ENCODE results near the gene LRRFIP1.
"Not testable (repeated sequence)": the region's sequence is repeated elsewhere in the genome, so short reads cannot be mapped to it uniquely, and the experiment has no call there.

The LRRFIP1 gene

DNA sequence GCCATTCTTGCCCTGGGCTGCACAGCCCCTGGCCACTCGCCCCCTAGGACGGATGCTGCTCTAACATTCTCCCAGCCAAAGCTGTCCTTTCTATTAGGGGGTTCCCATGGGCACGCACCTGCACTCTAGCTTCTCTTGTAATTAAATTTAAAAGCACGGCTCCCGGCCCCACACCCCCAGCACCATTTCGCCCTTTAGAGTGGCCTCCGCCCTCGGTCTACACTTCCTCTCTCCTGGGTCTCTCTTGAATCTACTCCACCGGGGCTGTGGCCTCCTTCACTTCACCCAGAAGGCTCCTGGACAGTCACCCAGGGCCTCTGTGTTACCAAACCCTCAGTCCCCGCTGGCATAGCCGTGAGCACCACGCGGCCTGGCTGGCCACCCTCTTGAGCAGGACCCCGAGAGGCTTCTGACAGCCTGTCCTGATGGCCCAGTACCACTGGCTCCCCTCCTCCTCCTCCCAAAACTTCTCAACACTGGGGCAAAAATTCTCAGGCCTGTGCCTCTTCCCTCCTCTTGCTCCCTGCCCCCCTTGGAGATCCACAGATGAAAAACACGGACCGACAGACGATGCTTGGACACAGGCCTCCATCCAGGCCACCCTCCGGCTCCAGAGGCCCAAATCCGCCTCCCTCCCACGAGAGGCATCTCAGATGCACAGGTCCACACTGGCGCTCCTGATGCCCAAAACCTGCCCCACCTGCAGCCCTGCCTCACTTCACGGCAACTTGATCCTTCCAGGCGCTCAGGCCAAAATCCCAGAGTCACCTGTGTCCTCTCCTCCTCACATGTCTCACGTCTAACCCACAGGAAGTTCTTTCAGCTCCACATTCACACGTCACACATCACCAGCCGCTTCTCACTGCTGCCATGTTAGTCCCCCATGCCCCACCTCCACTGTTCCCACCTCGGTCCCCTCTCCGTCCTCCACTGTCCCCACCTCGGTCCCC lies 29.9 kb upstream of the LRRFIP1 start:
- DNase-seq: no peak

DNA sequence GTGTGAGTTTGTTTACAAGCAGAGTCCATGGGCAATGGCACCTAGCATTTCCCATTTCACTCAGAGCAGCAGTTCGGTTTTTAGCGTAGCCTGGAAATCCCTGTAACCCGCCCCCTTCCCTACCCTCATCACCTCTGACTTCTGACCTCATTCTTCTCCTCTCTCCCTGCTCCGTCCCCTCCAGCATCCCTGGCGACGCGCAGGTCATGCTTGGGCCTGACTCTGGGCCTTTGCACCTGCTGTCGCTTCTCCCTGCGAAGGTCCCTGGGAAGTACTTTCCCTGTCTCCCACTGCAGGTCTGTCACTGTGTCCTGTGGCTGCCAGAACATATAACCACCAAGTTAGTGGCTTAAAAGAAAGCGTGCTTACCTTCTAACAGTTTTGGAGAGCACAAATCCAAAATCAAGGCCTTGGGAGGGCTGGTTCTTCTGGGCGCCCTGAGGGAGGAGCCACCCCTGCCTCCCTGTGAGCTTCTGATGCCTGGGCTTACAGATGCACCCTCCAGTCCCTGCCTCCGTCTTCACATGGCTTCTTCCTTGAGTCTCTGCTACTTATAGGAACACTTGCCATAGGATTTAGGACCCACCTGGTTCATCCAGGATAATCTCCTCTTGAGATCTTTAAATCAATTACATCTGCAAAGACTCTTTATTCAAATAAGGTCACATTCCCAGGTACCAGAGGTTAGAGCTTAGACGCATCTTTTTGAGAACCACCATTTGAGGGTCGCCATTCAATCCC lies 28.7 kb upstream of the LRRFIP1 start:
- DNase-seq: no peak

DNA sequence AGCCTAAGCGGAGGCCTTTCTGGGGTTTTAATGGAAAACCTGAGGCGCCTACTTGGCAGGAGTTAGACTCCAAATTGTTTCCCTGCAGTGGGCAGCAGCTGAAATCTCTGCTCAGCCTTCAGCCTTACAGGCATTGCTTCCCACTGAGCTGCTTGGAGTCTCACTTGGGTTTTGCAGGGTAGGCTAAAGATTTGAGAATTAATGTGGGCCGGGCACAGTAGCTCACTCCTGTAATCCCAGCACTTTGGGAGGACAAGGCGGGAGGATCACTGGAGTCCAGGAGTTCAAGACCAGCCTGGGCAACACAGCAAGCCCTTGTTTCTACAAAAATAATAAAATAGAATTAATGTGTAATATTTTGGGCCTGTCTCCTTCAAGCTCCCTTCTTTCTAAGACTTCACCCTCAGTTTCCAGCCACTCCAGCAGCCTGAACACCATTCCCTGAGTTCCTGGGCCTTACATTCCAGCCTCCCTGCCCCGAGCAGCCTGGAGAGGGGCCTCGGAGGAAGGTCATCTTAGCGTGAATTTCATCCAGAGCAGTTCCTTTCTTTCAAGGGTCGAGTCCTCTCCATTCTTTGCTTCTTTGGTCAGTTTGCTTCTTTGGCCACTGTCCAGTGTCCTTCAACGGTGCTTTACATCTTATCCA lies 27.8 kb upstream of the LRRFIP1 start:
- DNase-seq: no peak

DNA sequence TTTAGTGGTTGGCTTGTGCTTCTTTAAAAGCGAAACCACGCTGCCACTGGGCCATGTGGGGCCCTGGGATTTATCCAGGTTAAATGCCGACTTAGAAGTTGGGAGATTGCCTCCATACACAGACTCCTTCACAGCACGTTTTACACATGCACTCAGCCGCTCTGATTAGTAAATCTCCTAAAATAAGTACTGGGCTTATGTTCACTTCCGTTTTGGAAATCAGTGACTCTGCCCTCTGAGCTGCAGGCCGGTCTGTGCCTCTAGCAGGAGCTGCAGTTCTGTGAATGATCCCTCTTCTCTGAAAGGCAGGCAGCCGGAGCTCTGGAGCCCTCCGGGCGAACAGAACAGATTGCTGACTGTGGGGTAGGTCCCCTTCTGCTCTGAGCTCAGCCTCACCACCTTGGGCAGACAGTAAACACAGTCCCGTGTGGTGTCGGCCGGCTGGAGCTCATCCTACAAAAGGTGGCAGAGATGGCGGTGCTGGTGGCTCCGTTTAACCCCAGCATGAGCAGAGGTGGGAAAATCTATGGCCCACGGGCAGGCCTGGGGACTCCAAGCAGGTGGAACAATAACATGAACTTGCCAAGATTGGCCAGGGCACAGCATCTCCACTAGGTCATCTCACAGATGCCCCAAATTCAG lies 27.1 kb upstream of the LRRFIP1 start:
- peak; percentile 82 for DNase-seq

DNA sequence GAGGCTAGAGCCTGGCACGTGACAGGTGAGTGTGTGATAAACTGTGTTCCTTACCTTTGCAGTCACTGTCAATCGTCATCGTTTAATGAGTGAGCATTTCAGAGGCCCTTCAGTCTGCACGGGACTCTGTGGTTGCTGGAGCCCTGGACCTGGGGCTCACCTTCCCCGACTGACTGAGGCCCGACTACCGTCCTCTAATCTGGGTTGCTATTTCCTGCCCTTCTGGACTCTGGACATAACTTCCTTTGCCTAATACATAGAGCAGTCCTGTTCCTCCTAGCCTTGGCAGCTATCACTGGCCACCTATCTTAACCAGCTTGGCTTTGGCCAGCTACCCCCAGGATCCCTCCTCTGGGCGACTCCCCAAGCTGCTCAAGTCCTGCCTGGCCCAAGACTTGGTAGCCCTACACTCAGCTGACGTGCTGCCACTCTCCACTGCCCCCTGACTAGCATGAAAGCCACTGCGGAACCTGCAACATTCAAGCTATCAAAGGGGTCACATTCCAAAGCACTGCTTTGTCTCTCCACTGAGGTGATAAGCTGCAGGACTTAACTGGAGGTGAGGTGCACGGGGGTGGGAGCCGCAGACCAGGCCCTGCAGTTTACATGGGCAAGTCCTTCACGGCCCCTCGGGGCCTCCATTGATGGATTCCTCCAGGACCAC lies 25.8 kb upstream of the LRRFIP1 start:
- no peak for DNase-seq

DNA sequence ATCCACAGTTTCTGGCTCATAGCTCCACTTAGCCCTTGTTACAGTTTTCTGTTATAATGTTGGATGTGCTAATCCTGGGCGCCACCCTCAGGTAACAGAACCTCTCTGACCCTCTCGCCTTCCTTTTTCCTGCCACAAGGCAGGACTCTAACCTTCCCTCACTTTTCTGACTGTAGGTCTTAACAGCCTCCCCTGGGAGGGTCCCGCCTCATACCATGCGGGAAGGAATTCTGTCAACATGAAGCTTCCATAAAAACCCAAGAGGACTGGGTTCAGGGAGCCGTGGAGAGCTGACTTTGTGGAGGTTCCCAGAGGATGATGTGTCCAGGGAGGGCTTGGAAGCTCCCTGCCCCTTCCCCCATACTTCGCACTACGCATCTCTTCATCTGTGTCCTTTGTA lies 25.0 kb upstream of the LRRFIP1 start:
- DNase-seq: no peak

DNA sequence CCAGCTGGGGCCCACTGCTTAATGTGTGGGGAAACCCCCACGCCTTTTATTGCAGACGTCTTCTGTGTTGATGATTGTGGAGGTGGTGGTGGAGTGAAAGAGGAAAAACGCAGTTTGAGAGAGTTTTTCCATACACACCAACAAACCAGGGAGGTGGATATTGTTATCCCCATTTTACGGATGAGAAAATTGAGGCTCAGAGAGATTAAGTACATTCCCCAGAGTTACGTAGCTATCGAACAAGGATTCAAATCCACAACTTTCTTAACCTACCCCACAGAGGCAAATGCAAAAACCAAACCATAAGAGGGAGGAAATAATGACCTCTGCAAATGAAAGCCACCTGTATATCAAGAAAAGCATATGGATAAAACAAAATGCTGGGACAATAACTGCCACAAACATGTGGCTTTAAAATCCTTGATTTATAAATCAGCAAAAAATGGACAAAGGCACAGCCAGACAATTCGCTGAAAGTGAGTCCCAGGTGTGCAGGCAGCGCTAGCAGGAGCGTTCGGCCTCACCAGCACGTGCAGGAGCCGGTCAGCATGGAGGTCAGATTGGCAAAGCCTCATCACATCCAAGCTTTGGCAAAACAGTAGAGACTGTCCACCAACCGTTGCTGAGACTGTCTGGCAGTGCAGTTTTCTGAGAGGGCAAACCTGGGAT lies 24.2 kb upstream of the LRRFIP1 start:
- DNase-seq: no peak

DNA sequence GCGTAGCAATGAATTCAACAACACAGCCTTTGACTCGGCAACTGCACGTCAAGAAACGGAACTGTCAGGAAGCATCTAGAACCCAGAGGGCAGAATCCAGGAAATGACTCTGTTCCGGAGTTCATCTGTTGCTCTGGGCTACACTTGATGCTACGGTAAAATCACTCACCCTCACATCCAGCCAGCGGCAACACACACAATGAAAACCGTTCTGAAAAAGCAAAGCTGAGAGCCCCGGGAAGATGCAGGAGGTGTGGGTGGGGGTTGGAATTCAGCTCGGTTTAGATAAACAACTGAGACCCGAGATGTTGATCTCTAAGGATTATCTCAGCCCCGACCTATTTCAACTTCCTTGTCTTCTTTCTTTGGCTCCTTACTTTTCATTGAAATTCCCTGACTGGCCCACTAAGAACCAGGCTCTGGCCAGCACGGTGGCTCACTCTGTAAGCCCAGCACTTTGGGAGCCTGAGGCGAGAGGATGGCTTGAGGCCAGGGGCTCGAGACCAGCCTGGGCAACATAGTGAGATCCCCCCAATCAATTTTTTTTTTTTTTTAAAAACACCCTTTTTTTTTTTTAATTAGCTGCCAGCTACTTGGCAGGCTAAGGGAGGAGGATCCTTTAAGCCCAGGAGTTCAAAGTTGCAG lies 23.5 kb upstream of the LRRFIP1 start:
- DNase-seq: peak; percentile 51

DNA sequence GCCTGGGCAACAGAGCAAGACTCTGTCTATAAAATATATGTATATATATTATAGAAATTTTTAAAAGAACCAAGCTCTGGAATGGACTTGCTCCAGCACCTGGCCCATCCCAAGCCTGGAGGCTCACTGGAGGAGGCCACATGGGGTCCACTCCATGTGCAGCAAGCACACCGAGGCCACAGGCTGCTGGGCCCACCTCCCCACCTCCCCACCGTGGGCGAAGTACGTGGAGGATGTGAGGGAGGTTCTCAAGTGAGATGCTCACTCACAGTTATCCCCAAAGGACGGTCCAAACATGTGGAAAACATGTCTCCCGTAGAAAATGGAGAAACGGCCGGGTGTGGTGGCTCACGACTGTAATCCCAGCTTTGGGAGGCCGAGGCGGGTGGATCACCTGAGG lies 23.0 kb upstream of the LRRFIP1 start:
- no peak for DNase-seq

DNA sequence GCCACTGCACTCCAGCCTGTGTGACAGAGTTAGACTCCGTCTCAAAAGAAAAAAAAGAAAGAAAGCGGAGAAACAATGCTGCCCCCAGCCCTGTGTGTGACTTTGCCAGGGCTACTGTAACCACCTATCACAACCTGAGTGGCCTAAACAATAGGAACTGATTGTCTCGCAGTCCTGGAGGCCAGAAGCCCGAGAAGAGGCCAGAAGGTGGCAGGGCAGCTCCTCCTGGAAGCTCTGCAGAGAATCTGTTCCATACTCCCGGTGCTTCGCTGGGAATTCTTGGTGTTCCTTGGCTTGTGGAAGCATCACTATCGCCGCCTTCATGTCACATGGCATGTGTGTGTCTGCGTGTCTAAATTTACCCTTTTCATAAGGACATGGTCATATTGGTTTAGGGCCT lies 22.4 kb upstream of the LRRFIP1 start:
- DNase-seq: peak; percentile 45

DNA sequence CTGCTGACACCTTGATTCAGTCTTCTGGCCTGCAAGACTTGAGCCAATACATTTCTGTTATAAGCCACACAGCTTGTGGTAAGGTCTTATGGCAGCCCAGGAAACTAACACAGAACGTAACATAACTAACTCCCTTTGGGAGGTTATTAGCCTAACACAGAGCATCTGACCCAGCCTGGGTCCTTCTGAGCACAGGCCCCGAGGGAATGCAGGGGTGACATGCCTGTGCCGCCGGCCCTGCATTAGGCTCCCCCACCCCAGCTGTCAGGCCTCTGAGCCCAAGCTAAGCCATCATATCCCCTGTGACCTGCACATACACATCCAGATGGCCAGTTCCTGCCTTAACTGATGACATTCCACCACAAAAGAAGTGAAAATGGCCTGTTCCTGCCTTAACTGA lies 20.9 kb upstream of the LRRFIP1 start:
- DNase-seq: not testable (repeated sequence)

DNA sequence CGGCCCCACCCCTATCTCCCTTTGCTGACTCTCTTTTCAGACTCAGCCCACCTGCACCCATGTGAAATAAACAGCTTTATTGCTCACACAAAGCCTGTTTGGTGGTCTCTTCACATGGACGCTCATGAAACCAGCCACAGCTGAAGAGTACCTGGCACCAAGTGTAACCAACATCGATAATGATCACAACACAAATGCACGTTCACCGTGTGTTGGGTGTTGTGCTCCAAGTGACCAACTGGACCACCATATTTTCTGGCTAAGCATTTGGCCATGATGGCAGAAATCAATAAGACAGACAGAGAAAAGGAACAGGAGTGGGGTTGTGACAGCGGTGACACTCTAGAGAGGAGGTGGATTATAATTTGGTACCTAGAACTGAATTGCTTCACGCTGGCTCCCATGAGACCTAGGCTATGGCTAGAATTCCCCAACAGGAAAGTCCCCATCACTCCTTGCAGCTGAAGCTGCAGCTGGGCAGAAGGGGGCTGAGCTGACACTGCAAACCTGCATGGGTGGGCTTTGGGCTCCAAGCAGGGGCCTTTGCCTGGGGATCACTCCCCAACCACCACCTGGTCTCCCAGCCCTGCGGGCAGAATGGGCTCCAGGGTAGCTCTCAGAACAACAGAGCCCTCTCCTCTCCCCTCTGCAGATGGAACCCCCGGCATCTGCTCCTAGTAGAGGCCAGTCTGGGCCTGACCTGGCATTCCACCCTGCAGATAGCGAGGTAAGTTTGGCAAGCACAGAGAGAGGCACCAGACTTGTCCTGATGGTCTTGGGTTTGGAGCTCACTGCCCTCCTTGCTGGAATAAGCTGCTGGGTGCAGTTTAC lies 14.6 kb upstream of the LRRFIP1 start:
- DNase-seq: no peak

DNA sequence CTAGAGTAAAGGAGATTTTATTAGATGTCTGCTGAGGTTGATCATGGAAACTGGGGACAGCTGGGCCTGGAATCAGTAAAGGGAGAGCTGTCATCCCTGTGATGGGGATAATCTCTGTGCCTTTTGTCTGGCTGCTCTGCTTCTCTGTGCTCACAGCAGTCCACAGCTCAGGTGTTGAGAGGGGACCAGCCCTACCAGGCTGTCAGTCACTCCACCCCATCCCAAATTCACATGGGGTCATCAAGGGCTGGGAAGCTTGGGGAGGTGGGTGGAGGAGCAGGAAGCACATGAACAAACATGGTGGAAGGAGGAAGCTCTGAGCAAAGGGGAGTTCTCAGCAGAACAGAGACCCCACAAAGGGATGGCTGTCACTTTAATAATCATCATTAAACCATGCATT lies 13.7 kb upstream of the LRRFIP1 start:
- no peak for DNase-seq

DNA sequence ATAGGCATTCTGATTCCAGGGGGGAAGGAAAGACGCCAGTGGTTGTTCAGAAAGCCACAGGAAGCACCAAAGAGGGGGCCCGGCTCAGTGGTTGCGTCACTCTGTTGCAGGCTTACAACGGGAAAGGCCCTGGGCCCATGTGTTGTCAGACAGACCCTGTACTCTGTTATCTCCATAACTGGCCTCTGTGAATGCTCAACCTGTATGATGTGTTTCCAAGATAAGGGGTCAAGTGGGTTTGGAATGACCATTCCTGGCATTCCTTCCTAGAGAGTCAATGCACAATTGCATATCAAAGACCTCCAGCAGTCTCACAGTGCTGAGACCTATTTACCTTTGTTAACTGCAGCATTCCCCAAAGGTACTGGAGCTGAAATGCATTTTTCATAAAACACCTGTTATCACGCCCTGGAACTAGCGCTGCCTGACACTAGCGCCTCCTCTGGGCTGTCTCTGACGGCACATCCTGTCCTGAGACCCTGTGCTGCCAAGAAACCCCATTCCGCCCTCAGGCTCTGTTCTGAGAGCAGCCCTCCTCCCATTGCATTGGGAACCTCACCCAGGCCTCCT lies 13.2 kb upstream of the LRRFIP1 start:
- DNase-seq: no peak

DNA sequence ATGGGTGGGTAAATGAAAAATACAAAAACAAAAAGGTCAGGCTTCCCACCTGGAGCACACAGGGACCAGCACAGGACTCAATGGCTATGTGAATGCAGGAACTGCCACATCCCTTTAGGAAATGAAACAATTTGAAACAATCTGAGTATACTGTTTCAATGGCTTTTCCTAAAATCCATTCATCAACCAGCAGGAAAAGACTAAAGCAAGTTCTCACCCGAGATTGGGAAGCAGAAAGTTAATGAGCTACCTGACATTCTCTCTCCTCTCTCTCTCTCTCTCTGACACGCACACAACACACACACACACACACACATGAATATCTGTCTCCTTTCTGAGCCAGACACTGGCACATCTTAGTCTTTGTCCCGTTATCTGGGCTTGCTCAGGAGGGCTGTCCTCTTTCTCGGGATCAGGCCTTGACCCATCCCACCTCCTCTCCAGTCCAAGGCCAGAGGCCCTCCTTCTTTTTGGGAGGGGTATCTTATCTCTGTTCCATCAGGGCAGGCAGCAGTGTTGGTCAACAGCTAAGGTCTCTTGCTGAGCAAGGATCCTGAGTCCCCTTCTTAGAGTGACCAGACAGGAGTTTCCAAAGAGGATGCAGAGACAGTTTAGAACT lies 11.6 kb upstream of the LRRFIP1 start:
- no peak for DNase-seq

DNA sequence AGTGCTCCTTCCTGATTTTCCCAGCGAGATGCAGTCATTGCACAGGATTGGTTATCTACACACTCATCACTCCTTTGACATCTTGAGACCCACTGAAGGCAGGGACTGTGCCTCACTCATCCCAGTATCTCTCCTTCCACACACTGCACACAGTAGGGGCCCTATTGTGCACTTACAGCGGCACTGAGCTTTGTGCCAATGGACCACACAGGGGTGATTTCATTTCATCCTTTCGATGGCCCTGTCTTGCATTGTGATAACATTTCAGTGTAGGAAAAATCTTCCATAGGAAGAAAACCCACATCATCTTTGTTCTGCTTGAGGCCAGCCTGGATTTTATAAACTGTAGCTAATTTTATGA lies 11.0 kb upstream of the LRRFIP1 start:
- DNase-seq: no peak

DNA sequence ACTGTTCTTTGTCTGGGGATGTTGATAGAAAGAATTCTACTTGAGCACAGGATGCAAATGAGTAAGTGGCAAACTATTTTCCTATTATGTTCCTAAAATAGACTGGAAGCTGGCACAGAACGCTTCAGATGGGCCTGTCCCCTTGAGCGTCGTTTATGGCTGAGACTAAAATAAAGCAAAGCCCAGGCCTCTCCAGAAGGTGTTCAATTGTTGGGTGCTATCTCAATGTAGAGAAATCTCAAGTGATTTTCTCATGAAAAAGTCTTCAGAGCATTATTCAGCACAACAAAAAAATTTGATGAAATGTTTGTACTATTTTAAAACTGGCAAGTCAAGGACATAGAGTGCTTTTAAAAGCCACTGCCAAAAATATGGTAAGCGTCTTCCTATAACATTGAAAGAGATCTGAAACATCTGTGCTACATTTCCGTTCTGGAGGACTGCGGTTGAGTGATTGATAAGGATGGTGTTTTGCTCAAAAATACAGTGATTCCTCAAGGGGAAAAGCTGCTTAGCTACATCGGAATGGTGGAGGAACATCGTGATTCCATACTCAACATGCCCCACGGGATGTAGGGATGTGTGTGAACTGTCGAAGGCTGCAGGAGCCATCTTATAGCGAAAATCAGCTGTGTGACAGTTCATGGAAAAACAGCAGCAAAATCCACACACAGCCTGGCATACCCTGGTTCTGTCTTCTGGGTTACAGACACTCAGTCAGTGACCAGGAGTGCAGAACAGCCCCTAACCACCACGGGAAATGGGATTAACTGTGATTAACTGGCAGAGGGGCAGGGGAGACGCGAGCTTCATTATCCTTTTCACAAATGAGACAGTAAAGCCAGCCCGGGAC lies 10.4 kb upstream of the LRRFIP1 start:
- peak; percentile 88 for DNase-seq

DNA sequence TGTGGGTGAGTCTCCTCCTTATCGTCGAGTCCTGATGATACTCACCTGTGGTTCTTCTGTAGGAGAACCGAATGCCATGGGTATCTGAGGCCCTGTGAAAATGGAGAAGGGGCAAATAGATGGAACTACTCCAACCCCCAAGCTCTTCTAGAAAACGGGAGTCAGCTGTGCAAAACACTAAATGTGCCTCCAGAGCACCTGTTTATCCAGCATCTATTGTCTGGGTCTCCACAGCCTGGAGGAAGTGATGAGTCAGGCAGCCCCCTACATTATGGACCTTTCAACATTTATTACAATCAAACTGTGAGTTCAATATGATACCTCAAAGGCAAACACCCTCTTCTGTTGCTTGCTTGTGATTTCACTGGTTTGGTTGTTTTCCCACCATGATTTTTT lies 9.8 kb upstream of the LRRFIP1 start:
- no peak for DNase-seq

DNA sequence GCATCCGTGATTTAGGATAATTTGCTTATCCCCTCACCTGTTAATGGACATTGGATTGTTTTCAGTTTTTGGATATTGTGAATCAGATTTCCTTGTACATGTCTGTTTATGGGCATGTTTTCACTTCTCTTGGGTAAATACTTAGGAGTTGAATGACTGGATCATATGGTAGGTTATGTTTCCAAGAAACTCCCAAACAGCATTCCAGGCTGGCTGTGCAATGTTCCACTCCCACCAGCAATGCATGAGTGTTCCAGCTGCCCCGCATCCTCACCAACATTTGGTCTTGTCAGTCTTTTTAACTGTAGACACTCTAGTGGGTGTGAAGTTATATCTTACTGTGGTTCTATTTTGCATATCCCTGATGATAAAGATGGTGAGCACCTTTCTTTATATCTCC lies 8.9 kb upstream of the LRRFIP1 start:
- peak; percentile 83 for DNase-seq
